Stimulated activated CD8-positive, alpha-beta memory T cell treated with anti-CD3 and anti-CD28 coated beads, Interleukin-15, amount 100 ng/mL, for 24 hours (primary cell): ENCODE results near the gene IGFBP1.
"Not testable (repeated sequence)": the region's sequence is repeated elsewhere in the genome, so short reads cannot be mapped to it uniquely, and the experiment has no call there.

Experiments
- DNase-seq: peaks from one replicate; pipeline ENCODE4 v3.0.0-alpha.2; 2020; ENCODE audit warnings: low read depth

The IGFBP1 gene

GRCh38 chr7:45938626-45939302 is 50.5 kb downstream of the IGFBP1 start:
- DNase-seq: no peak

DNA sequence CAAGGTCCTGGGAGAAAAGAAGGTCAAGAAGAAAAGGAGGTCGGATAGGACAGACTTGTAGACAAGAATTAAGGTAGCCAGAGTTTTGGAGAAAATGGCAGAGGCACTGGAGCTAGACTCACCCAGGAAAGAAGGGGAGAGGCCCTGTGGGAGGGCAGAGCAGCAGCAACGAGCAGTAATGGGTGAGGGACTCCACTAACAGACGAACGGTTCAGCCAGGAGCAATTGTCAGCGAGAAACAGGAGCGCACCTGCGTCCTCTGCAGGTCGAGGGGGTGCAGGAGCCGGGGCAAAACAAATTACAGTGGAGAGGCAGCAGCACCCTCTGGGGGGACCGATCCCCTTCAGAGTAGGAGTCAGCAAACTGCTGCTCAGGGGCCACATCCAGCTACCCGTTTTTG is 51.3 kb downstream of the IGFBP1 start:
- no peak for DNase-seq

GRCh38 chr7:45940237-45940781 is 52.0 kb downstream of the IGFBP1 start:
- not testable (repeated sequence) for DNase-seq

GRCh38 chr7:45940939-45941338 is 52.7 kb downstream of the IGFBP1 start:
- DNase-seq: no peak
